Midbrain (tissue), 1 donor: ENCODE results near the gene ODAD2.

Source experiments
- DNase-seq: peaks from one replicate; lab custom pipeline; 2025; lab: John Stamatoyannopoulos, UW

ODAD2 gene

DNA sequence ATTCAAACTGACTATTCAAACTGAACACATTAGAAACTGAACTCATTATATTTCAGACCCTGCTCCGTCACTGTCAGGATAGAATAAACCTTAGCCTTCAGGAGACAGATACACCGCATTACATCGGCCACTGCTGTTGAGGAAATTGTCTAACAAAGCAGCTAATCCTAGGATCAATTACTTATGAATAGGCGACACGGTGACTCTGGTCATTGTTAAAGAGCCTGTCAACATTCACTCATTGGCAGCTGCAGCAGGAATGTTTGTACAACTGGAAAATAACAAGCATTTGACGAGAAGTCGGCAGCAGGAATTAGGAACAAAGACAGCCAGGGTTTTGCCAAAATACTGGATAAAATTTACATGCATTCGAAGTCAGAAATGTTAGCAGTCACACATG is 141.3 kb downstream of the ODAD2 start:
- DNase-seq, result no peak

DNA sequence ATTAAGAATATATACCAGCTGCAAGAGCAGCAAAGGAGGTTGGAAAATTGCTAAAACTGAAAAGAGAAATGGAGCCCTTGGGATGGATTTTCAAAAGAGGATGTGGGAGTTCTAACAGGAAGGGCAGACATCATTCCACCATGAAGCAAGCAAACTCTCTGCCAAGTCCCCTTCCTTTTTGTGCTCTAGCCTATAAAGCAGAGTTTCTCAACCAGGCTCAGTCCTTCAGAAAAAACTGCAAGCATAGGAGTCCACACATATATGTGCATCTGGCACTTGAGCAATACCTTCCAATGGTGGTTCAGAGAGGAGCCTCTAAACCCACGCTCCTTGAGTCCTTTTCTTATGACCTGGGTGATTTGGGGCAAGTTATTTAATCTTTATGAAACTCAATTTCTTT is 154.7 kb downstream of the ODAD2 start:
- DNase-seq, result no peak

DNA sequence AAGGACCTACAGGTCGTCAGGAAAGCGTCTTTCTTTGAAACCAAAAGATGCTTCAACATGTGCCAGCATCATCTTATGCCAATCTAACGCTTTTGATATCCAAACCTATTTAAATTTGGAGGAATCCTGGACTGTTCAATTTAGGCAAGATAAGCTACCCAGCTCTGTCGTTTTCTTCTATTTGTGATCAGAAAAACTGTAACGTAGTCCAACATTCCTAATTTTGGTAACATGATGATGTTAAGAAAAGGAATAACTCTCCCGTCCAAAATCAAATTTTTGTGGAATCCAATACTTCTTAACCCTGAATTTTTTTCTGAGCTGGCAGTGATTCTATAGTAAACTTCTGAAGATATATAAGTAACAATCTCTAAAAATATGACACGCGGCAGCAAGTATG is 160.0 kb downstream of the ODAD2 start:
- DNase-seq, result no peak

DNA sequence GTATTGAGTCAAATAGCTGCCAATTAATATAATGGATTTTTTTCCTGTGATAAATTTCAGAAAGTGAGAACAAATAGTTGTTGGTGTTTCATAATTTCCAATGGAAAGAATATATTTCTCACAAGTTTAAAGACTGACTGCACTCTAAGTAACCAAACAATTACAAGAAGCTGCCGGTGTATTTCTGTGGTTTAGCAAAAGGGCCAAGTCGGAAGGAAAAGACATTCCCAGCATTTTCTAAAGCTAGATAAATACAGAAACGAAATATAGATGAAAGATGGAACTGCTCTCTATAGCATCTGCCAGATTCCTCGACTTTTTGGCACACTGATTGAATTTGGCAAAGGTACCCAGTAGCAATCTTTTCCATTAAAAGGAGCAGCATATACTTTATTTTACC is 160.5 kb downstream of the ODAD2 start:
- DNase-seq, result no peak

DNA sequence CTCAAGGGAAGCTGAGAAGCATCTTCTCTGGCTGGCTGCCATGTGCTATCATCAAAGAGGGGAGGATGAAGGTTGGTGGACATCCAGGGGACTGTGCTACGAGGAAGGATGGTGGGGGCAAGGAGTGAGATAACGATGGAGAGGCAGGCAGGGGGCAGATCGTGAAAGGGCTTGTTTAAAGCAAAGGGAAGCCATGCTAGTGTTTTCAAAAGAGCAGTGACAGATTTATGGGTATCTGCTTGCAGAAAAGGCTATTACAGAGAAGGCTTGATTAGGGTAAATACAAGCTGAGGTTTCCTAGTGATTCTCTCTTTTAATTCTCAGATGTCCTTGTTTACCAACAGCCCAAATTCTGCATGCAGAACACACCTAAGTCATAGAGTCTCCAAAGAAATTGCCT is 164.4 kb downstream of the ODAD2 start:
- DNase-seq, result no peak

DNA sequence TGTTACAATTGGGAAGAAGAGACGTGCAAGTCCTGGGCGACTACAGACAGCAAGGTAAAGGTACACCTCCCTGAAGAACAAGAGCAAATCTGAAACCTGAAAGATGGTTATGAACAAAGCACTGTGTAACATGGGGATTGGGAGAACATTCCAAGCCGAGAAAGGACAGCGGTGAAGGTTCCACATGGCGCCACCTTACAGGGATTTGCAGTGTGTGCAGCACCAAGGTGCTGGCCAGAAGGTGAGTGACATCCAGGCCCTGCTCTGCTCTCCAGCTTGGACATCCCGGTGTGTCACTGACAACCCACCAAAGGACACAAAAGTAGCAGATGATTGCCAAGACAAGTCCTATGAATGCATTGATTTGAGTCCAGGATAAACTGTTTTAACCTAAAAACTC is 165.1 kb downstream of the ODAD2 start:
- no peak for DNase-seq

DNA sequence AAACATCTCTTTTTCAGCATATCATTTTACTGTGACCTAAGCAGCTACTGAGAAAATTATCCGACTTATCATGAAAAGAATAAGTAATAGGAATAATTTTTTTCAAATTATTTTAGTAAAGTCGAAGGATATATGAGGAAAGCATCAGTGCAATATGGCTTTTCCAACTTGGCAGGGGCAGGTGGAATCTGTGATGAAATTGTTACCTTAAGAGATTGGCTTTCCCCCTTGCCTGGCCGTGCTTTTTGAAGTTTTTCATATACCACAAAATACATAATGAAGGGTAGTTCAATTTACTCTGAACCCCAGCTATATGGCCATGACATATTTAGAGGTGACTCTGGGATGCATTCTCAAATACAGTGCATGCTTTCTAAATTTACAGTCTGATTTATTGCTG is 166.1 kb downstream of the ODAD2 start:
- no peak for DNase-seq

DNA sequence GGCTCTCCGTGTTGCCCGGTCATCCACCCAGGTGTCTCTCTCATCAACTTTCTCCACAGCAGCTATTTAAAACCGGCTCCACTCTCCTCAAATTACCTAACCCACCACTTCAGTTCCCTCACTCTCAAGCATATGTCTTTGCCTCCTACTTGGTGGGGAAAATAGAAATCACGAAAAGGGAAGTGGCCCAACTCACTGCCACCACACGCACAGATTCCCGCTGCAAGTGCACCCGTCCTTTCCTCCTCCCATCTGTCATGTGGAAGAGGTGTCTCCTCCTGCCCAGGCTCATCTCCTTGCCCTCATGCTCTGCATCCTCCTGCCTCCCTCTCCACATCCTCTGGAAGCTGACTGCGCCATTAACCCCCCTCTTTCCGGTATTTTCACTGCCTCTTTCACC is 172.5 kb downstream of the ODAD2 start:
- DNase-seq, result no peak

DNA sequence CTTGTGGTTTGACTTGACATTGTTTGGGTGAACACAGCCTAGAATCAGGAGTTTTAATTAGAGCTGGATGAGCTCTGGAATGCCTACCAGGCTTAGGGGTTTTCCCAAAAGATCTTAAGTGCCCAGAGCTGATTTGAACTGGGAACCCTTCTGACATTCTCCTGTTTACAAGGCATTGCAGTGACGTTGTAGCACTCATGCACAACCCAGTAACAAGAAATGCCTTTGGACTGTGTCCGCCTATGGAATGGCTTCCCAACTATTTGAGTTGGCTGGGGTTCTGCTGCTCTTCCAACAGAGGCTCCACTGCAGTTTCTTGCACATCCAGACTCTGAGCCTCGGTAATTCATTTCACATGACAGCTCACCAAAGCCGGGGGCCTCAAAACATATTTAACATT is 176.6 kb downstream of the ODAD2 start:
- no peak for DNase-seq

DNA sequence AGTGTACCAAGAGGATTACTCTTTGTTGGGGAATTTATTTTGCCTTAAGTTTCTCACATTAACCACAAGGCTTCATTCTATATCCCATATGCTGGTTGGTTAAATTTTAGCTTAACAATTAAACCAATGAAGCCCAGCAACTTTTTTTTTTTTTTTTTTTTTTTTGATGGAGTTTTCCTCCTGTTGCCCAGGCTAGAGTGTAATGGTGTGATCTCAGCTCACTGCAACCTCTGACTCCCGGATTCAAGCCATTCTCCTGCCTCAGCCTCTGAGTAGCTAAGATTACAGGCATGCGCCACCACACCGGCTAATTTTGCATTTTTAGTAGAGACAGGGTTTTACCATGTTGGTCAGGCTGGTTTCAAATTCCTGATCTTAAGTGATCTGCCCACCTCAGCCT is 178.2 kb downstream of the ODAD2 start:
- no peak for DNase-seq

DNA sequence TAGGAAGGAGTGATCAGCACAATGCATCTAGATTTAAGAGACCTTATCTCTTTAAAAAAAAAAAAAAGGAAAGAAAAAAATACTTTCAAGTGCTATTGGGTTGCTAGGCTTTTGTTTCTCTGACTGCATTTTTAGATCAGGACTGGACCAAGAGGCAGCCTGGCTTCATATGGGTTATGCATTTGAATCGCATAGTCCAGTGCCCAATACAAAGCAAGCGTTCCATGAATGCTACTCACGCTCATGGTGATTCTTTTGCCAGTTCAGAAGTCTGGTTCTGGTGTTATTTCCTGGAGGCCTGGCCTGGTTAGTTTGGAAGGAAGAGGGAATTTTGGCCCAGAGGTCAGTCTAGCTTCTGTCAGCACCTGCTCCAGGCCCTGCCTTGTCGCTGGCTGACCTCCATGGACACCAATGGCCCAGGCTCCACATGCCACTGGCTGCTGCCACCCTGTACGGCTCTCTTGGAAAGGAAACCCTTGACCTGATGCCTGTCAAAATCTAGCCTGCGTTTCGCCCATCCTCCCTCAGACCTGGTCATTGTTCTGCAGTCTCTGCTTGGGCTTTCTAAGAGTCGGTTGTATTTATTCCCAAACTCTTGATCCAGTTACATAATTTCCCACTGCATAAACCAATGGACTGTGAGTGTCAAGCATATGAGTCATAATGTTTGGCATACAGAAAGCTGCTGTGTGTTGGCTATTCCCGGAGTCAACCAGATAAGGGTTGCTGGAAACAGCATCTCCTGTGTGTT is 178.9 kb downstream of the ODAD2 start:
- DNase-seq, result no peak

DNA sequence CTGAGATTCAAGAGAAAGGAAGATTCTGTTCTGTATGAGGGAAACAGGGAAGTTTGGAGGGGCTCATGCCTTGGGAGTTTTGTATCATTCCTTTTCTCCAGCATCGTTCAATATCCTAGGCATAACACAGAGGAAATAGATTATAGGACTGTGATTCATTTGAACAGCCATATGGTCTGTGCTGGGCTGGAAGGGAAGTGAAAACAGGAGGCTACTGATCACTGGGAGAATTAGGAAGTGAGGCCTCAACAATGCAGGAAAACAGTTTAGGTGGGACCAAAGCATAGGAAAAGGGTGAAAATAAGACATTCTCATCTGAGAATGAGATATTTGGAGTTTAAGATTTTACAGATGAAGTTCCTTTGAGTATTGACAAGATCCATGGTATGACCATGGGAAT is 182.6 kb downstream of the ODAD2 start:
- no peak for DNase-seq

DNA sequence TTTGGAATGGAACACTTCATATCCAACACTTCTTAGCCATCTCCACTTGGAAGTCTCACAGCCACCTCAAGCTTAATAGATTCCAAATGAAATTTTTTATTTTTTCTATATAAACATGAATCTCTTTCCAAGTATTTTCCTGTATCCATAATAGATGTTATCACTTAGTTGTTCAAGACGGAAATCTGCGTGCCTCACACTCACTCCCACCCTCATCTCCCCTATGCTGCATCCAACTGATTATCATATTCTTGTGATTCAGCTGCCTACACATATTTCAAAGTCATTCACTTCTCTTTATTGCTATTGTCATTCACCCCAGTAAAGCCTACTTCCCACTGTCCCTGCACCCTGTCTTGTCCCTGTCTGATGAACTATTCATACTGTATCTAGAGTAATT is 183.0 kb downstream of the ODAD2 start:
- no peak for DNase-seq

DNA sequence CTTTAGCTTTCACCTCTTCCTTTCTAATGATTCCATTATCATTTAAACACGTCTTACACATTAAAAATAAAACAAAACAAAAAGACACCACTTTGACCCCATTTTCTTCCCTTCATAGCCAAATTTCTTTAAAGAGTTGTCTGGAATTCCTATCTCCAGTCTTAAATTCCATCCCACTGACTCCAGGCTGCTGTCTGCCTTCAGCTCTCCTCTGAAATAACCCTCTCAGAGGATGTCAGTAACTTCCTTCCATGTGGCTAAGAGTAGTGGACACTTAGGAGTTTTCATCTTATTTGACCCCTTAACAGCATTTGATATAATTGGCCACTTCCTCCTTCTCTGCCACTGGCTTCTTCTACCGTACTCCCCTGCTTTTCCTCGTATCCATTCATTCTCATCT is 183.6 kb downstream of the ODAD2 start:
- no peak for DNase-seq

DNA sequence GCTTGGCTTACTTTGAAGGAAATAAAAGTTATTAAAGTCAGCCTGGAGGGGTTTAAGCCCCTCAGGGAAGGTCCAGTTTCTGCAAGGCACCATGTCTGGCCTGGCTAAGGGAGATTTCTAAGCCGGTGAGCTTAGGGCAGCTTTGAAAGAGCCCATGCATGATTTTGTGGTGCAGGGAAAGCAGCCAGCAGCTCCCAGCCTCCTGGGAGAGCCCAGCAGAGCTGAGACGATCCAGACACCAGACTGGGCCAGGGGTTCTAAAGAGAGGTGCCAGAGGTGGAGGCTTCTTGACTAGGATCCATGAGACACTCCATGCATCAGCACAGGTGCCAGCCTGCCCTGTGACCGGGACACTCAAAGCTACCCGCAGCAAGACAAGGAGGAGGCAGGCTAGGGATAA is 193.7 kb downstream of the ODAD2 start:
- DNase-seq, result no peak

DNA sequence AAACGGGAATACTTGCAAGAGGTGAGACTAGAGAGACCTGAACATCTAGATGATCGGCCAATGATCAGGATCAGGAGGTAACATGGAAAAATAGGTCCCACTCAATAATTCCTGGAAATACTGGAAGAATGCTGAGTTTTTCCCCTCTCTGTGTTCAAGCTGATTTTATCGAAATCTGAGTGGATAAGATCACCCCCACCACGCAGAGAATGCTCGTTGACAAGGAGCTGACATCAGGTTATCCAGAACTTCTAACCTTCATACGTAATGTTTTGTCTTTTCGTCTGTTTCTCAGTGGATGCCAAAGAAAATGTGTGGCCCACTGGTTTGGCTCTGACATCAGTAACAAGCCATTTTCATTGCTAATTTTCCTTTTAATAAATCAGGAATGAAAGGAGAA is 194.7 kb downstream of the ODAD2 start:
- DNase-seq, result no peak

DNA sequence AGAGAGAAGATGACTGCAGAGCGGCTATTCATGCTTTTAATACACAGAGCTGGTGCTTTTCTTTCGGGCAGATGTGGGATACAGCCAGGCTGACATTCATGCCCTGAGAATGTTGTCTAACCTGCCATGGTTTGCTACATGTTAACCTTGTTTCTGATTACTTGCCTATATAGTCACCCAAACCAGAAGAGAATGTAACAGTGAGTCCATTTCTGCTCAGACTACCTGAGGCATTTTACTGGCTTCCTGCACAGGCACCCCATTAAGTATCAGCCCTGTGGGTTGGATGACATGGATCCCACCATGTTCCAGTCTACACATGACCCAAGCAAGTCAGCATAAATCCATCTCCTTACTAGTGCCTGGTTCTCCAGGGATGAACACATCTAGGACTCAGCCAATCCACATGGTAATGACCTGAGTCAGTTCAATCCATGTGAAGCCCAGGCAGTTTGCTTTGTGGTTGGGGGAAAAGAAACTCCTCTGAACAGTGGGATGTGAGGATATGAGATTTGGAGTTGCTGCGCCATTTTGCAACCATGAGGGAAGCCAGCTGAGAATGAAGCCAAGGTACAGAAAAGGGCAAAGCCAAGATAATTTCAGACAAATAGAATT is 197.6 kb downstream of the ODAD2 start:
- DNase-seq, result no peak

DNA sequence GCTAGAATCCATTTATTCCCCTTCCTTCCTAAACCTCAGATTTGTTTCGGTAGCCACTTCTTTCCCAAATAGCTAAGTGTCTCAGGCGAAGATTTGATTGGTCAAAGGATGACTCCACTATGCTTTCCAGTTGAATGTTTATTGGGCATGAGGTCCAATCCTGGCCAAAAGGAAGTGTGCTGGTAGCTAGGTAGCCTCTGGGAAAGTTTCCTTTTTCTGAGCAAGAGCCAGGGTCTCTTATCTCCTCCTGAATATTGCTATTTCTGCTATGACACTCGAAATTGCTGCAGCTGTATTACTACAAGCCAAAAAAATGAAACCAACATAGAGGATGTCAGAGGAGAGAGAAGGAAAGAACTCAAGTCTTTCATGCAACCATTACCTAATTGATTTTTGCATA is 199.8 kb downstream of the ODAD2 start:
- DNase-seq, result no peak

DNA sequence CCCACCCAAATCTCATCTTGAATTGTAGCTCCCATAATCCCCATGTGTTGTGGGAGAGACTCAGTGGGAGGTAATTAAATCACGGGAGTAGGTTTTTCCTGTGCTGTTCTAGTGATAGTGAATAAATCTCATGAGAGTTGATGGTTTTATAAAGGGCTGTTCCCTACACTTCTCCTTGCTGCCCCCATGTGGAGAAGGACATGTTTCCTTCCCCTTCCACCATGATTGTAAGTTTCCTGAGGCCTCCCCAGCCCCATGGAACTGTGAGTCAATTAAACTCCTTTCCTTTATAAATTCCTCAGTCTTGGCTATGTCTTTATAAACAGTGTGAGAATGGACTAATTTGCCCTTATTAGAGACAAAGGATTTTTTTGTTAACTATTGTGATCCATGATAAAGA is 204.7 kb downstream of the ODAD2 start:
- no peak for DNase-seq

DNA sequence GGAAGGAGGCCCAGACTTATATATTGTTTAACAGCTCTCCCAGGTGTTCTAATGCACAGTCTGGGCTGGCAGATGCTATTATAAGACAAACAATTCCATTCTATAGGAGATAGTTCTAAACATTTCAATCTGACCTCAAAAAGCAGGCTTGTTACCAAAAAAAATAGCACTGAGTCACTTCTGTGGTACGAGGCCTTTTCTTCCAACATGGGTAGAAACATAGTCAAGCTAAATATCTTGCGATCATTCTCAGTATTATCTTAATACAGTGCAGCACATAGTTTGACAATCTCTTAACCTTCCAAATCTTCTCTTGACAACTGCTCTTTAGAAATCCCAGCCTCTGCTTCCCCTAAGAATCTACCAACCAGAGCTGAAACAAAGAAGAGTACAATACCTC is 206.7 kb downstream of the ODAD2 start:
- no peak for DNase-seq

DNA sequence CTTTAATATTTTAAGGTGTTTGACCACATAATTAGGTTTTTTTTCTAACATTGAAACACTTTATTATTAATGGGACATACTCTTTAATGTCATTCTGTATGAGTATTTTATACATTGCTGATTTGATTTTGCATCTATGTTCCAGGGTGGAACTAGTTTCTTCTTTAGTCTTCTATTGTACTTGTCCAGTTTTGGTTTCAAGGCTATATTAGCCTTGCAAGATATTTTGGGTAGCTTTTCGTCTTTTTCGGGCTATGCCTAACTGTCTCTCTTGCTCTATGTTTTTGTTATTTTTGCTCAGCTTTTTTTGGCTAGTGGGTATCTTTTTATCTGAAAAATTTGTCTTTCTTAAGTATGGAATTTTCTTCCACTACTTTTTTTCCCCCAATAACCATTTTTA is 214.6 kb downstream of the ODAD2 start:
- DNase-seq, result no peak

DNA sequence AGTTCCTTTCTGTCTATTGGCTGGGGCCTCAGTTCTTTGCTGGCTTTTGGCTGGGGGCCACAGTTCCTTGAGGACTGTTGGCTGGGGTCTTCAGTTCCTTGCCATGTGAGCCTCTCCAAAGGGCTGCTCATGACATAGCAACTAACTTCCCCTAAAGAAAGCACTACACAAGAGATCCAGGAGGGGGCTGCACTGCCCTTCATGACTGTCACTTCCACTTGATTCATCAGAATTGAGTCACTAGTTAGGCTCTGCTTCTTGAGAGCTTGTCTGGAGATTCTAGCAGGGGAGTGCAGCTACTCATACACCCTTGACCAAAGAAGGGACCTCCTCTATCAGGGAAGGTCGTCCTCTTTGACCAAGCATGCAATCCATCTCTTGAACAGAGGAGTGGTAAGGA is 215.2 kb downstream of the ODAD2 start:
- DNase-seq, result no peak

DNA sequence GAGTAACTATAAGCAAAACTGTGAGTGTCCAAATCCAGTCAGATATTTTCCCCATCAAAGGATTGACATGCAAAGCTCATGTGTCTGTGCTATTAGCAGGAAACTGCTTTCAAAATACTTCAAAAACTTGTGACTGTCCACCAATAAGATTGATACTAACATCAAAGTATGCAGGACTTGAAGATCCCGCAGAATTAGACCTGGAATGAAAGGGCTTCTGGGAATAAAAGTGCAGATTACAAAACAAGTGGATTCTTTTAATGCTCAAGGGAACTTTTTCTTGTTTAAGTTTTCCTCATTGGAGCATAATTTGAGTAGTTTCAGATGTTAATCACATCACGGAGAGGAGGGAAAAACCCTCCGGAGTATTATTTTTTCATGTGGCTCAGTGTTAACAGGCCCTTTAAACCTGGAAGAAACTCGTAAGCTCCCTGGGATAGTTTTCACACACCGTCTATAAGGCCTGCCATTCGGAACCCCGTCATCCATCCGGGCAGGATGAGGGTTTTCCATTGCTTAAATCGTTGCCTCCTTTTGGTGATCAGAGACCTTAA is 219.3 kb downstream of the ODAD2 start:
- DNase-seq, result no peak

DNA sequence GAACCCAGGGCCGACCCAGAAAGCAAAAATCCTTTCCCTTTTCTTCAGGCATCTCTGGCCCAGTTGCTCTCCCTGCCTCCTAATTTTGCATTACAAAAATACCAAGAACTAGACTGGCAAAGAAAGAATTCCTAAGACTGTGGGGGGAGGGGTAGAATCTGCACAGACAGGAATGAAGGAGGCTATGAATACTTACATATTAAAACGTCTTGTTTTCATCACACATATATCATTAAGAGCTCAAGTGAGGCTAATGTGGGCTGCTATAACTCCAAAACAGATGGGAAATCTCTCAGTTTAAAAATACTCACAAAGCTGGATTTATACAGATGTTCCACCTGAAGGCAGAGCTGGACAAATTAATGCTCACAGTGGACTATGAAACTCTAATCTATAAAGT is 224.0 kb downstream of the ODAD2 start:
- DNase-seq, result no peak
